GM21786 (cell line): Measurements from ENCODE around the gene UBE2V1.
"Not testable (repeated sequence)": the region's sequence is repeated elsewhere in the genome, so short reads cannot be mapped to it uniquely, and the experiment has no call there.

Source experiments
- ATAC-seq: cut with Tn5 transposase; IDR thresholded peaks from one replicate; pipeline ENCODE4 v1.9.1; 2021; ENCODE audit not compliant: unreplicated experiment

Gene UBE2V1

DNA sequence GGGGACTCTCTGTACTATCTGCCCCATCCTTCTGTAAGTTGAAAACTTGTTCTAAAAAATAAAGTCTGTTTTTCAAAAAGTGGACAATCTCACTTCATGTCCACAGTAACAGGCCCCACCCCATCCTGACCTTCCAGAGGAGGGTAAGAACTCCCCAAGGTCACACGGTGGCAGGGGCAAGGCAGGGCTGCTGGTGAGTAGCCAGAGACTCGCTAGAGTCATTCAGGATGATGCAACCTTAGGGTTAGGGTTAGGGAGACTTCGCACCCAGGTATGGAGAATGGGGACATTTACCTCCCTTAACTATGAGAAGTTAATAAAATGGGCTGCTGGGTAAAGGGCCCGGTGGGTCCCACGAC, 25.1 kb upstream of the UBE2V1 start:
- no peak for ATAC-seq

DNA sequence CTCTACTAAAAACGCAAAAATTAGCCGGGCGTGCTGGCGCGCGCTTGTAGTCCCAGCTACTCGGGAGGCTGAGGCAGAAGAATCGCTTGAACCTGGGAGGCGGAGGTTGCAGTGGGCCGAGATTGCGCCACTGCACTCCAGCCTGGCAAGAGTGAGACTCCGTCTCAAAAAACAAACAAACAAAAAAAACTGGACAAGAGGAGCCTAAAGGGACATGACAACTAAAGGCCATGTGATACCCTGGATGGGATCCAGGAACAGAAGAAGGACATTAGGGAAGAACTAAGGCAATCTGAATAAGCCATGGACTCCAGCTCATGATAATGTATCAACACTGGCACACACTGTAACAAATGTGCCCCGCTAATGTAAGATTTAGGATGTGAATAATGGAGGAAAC, 24.8 kb upstream of the UBE2V1 start:
- ATAC-seq, result not testable (repeated sequence)

DNA sequence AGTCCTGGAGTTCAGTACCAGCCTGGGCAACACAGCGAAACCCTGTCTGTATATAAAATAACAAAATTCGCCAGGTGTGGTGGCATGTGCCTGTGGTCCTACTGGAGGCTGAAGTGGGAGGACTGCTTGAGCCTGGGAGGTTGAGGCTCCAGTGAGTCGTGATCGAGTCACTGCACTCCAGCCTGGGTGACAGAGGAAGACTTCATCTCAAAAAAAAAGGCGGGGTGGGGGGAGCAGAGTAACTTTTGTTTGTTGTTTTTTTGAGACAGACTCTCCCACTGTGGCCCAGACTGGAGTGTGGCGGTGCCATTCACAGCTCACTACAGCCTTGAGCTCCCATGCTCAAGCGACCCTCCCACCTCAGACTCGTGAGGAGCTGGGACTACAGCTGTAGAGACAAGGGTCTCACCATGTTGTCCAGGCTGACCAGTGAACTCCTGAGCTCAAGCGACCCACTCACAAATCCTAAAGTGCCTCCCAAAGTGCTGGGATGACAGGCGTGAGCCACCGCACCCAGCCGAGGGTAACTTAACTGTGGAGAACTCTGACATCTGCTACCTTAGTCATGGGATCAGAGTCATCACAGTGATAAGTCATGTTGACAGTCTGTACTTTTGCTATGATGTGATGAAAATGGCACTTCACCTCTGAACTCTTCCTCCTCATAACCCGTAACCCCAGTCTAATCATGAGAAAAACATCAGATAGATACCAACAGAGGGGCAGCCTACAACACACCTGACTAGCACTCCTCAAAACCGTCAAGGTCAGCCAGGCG, 24.1 kb upstream of the UBE2V1 start:
- no peak for ATAC-seq

DNA sequence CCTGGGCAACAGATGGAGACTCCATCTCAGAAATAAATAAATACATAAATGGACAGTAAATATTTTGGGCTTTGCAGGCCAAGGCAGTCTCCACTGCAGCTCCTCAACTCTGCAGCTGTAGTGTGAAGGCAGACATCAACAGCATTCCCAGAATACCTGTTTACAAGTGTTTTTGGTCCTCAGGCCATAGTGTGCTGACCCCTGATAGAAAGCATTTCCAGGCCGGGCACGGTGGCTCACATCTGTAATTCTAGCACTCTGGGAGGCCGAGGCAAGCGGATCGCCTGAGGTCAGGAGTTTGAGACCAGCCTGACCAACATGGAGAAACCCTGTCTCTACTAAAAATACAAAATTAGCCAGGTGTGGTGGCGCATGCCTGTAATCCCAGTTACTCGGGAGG, 22.2 kb upstream of the UBE2V1 start:
- ATAC-seq, result not testable (repeated sequence)

DNA sequence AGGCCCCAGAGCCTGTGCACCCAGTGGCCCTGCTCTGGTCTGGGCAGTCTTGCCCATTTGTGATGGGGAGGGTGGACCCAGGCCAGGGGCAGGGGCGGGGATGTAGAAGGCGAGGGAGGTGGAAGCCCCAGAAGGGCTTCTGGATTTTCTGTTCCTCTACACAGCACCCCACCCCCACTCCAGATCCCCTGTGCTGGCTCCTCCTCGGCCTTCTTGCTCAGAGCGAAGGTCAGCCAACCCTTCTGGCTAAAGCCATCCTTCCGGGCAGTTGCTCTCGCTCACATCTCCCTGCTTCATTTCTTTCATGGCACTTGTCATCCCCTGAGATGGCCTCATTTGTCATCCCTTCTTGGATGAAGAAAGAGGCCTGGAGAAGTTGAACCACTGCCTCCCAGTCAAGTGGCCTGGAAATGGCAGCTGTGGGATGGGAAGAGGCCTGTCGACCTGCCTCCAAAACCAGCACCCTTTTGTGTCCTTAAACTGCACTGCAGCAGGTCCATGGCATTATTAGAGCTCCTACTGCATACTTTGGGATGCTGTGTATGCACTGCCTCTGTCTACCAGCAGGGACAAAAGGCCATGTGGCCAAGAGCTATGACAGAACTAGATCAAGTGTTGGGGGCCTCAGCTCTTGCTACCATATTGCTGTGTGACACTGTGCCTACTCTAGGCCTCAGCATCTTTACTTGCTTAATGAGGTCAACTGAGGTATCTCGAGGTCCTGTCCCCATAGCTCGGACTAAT, 20.7 kb upstream of the UBE2V1 start:
- no peak for ATAC-seq

DNA sequence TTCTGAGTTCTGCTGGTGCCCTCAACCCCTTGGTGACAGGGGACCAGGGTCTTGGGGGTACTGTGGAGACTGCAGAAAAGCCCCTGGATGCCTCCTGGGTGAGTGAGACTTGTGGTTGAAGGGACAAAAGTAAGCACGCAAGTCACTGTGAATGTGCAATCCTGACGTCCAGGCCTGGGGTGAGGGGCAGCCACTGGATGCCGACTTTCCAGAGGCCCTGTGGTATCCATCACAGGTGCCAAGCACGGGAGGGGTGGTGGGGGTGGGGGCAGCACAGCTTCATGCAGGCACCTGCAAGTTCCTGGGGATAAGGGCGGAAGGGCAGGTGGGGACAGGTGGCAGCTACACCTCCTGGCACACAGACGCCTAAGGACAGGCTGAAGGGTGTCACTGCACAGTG, 20.1 kb upstream of the UBE2V1 start:
- ATAC-seq, result no peak

DNA sequence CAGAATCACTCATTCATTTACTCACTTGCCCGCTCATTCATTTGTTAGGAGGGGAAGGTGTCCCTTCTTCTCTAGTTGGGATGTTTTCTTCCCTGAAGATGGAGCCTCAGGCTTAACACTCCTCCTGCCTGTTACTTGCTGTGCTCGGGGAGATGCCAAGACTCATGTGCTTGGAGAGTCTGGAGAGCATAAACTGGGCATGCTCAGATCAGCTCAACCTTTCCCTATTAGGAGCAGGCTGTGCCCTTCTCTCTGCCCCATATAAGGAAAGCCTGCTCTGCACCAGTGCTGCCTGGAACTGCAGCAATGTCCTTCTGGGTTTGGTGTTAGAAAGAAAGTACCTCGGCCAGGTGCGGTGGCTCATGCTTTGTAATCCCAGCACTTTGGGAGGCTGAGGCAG, 18.0 kb upstream of the UBE2V1 start:
- no peak for ATAC-seq

DNA sequence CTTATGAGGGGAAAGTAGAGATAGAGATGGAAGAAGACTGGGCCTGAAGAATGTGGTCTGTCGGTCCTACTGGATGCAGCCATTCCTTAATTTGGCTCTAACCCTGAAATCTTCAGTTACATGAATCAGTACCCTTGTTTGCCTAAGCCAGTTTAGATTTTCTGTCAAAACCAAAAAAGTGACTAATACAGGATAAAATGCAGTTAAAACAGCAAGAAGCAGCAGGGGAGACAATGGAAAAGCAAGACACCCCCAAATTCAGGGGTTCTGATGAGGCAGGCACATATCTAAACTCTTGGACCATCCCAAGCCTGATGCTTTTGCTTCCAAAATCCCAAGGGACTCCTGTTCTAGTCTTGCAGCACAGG, 17.4 kb upstream of the UBE2V1 start:
- ATAC-seq, result no peak

DNA sequence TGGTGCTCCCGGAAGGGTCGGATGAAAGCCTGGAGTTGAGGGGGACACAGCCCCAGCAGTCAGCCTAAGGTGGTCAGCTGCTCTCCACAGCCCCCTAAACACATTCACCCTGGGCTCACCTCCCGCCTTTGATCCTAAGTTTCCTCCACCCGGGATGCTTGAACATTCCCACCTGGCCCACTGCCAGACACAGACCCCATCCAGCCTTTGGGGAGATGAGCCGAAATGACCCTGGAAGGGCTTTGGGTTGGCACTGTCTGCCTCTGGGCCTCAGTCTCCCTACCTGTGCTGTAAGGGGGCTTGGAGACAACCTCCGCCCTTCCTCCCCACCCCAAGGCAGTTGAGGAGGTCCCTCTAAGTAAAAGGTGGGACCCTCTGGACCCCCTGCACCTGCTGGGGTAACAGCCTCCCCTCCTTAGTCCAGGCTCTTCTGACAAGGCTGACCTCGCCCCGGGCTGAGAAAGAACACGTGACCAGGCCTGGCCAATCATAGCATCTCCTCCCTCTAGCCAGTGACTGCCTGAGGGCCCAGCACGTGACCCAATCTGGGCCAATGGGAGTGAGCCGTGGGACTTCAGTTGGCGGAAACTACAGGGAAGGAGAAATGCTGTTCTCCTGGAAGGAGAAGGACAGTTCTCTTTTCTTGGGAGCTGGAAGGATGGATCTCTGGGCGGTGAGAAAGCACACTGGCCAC, 16.9 kb upstream of the UBE2V1 start:
- no peak for ATAC-seq

DNA sequence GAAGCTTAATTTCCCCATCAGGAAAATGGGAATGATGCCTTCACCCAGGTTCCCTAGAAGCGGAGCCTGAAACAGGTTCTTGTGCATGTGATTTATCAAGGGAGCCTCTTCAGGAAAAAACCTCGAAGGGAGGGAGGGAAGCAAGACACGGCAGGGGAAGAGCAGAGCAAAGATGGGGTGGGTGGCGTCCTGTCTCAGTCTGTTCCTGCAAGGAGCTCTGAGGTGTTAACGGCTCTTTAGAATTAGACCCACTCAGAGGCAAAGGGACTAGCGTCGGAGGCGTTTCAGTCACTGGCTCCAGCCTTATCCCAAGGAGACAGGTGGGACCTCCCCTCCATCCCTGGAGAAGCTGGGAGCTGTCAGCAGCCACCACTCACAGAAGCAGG, 15.6 kb upstream of the UBE2V1 start:
- no peak for ATAC-seq

DNA sequence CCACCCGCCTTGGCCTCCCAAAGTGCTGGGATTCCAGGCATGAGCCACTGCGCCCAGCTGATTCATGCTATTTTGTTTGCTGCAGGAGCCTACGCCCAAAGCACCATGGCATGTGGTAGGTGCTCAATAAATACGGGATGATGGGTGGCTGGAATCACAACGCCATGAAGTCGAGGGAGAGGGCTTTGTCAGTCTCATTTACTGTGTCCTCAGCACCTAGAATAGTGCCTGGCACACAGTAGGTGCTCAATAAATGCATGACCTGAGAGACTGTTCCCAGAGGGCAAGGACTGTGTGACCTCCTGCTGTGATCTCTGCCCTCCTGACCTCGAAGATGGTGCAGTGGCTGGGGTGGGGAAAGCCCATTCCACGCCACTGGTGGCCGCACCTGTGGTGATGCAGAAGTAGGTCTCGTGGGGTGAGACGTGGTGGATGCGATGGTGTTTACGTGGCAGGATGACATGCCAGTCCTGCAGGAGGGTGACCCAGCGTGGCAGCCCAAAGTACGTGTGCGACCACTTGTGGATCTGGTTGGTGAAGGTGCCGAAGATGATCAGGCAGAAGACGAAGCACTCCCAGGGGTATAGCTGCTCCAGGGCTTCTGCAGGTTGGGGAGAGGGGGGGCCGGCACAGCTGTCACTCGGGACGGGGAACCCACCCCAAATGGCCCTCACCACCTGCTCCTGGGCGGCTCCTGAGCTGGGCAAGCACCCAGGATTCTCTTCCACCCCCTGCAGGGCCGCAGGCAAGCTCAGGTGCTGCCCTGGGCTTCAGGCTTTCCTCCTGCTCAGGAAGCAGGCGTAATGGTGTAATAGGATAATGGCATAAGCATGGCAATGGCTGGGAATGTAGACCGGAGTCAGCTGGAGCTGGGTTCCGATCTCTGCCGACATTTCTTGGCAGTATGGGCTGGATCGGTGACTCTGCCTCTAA, 14.9 kb upstream of the UBE2V1 start:
- ATAC-seq, result no peak

DNA sequence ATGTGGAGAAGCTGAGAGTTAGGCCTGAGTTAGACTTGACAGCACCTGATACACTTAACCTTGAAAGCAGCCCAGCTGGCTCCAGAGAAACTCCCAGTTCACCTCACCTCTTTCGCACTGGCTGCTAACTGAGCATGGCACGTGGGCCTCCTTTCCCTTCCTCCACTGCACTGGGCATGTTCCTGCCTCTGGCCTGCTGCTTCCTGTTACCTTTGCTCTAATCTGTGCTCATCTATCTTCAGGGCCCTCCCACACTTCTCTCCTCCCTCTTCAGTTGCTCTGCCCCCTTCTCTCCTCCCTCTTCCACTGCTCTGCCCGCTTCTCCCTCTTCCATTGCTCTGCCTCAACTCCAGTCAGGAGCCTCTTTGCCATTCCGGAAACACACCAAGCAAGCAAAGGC, 13.7 kb upstream of the UBE2V1 start:
- no peak for ATAC-seq

DNA sequence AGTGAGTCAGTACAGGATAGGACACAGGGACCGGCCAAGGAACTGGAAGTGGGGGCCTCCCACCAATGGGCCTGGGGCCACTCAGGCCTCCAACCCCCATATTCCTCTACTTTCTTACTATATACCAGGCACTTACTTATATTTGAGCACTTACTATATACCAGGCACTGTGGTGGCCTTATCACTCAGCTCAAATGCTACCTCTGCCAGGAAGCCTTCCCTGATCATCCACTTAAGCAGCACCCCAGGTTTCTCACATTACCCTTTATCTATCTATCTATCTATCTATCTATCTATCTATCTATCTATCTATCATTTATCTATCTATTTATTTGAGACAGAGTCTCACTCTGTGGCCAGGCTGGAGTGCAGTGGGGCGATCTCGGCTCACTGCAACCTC, 12.3 kb upstream of the UBE2V1 start:
- no peak for ATAC-seq

DNA sequence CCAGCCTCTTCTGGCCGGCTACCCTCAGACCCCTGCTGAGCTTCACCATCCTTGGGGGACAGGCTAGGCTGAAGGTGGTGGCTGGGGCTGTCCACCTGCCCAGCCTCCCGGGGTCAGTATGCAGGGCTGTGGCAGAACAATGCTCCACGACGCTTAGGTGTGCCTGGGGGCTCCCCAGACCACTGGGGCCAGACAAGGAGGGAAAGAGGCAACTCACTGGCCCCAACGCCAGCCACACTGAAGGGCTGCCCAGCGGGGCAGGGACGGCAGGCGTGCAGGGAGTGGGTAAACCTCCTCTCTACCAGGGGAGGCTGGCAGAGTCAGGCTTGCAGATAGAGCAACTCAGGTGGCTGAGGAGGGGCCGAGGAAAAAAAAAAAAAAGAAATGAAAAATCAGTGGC, 11.5 kb upstream of the UBE2V1 start:
- no peak for ATAC-seq

DNA sequence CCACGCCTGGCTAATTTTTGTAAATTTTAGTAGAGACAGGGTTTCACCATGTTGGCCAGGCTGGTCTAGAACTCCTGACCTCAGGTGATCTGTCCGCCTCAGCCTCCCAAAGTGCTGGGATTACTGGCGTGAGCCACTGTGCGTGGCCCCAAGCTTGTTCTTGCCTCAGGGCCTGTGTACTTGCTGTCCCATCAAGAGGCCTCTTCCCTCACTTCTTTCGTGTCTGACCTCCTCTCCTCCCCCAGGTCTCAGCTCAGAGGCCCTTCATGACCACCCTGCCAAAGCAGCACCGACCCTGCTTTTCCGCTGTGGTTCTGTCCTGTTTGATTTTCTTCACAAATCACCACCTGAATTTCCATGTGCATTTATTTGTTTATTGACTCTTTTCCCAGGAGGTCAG, 10.5 kb upstream of the UBE2V1 start:
- no peak for ATAC-seq

DNA sequence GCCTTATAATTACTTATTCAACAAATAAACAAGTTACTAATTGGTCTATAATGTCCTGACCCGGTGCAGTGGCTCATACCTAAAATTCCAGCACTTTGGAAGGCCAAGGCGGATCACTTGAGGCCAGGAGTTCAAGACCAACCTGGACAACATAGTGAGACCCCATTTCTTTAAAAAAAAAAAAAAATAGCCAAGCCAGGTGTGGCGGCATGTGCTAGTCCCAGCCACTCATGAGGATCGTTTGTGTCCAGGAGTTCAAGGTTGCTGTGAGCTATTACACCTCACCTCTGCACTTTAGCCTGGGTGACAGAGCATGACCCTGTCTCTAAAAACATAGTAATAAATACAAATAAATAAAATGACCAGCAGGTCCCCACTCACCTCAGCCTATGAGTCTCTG, 9.8 kb upstream of the UBE2V1 start:
- ATAC-seq, result no peak

DNA sequence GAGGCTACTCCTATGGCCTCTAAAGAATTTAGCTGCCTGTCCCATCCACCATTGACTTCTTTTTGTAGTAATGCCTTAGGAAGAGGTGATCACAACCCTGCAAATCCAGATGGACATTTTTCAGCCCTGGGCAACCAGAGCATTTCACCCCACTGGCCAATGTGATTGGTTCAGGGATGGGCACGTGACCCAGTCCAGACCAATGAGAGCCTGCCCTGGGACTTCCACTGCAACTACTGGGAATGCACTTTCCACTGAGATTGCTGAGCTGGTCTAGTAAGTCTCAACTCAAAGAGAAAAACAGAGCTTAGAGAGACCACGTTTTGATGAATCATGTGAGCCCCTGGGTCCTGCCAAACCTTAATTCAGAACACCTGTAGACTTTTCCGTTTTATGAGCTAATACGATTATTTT, 8.9 kb upstream of the UBE2V1 start:
- ATAC-seq, result no peak

DNA sequence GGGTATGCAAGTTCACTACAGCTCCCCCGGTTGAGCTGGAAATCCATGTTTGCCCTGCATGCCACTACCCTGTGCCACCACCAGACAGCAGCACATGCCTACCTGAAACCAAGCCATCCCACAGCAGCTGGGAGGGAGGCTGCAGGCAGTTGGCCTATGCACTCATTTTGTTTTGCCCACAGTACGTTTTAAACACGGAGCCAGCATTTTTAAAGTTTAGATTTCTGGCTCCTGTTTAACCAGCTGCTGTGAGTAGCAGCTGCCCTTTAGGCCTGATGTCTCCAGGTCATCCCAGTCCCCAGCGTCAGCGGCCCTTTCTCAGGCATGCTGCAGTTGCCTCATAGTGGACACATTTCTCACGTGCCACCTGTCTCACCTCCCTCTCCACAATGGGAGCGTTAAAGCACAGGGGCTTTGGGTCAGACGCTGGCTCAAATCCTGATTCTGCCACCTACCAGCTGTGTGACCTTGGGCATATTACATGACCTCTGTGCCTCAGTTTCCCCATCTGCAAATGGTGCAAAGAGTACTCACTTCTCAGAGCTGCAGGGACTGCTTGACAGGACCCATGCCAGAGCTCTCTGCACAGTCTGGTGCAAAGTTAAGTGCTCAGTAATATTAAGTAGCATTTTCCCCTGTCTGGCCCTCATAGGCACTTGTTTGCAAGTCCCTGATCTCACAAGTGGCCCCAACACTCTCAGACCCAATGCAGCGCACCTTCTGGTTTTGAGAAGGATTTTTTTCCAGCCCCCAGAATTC, 8.2 kb upstream of the UBE2V1 start:
- no peak for ATAC-seq

DNA sequence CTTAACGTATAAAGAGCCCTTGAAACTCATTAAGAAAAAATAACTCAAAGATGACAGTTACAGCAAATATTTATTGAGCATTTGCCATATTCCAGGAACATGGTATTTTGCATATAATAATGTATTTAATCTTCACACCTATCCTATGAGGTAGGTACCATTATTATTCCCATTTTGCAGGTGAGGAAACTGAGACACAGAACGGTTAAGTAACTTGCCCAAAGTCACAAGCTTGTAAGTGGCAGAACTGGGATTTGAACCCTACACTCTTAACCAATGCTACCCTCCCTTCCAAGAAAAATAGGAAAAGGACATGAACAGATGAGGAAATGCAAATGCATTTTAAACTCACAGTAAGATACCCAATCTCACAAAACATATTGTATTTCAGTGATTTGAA, 5.3 kb upstream of the UBE2V1 start:
- no peak for ATAC-seq

DNA sequence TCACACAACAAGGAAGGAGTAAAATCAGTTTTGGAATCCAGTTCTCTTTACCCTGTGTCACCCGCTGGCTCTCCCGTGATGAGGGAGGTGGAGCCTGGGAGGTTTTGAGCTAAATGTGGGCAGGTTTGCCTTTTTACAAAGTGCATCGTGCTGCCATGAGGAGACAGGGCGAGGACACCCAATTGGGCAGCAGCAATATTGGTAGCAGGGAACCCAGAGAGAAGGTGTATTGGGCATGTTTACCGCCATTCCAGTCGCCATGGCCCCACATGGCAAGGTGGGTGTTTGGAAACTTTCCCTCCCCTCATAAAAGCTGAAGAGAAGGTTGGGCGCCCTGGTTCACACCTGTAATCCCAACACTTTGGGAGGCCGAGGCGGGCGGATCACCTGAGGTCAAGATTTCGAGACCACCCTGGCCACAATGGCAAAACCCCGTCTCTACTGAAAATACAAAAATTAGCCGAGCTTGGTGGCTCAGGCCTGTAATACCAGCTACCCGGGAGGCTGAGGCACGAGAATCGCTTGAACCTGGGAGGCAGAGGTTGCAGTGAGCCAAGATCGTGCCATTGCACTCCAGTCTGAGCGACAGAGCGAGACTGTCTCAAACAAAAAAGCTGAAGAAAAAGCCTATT, 3.5 kb upstream of the UBE2V1 start:
- no peak for ATAC-seq
